ENCODE results near the gene PGM1. TPM values are rescaled to one million over a fixed set of nuclear protein-coding genes. Genes with fewer than 3 reads are reported as not detected.

Gene PGM1
- total RNA-seq, 1 donor from 2014 or later, result 36.9 TPM

GRCh38 chr1:63679589-63679988, 86.4 kb downstream of the PGM1 start:
- Histone ChIP-seq H3K9me3 (ENCODE audit: insufficient read depth, low read depth, low read length) (peaks cover 12% of the 10 kb centered on the region), H2AFZ (ENCODE audit: low read depth, low read length) (no peak overlapping the region), H3K27ac (ENCODE audit: low read depth, low read length) (no peak overlapping the region), H3K79me2 (ENCODE audit: insufficient read depth, low read length) (no peaks in the 10 kb centered on the region), H3K36me3 (ENCODE audit: insufficient read depth, low read length) (no peaks in the 10 kb centered on the region), H3K9ac (ENCODE audit: low read length) (no peak overlapping the region), H3K27me3 (ENCODE audit: insufficient read depth, low read length) (peaks cover 4% of the 10 kb centered on the region), H3K4me3 (ENCODE audit: insufficient read depth, low read depth, low read length) (no peak overlapping the region), H3K4me2 (ENCODE audit: low read length) (no peak overlapping the region), H4K20me1 (ENCODE audit: insufficient read depth, low read length) (no peaks in the 10 kb centered on the region), H3K4me1 (ENCODE audit: insufficient read depth, low read length) (no peaks in the 10 kb centered on the region)
- Mint-ChIP-seq H3K27ac (ENCODE audit: unreplicated experiment) (peak overlapping the region; percentile 22), H3K9me3 (ENCODE audit: unreplicated experiment) (peaks cover 49% of the 10 kb centered on the region), H3K27me3 (ENCODE audit: low read depth, unreplicated experiment) (peaks cover 10% of the 10 kb centered on the region), H3K4me1 (ENCODE audit: low read depth, unreplicated experiment) (peaks cover 2% of the 10 kb centered on the region), H3K36me3 (ENCODE audit: low read depth, unreplicated experiment) (peaks cover 8% of the 10 kb centered on the region), H3K4me3 (ENCODE audit: unreplicated experiment) (no peak overlapping the region)
- no peak for FAIRE-seq
- TF ChIP-seq CTCF (IDR thresholded peaks at IDR 0.05; ENCODE audit: insufficient read depth, low read depth, low read length) (no peak), EZH2 (IDR thresholded peaks at IDR 0.05; ENCODE audit: insufficient read depth, low read length) (no peak)
- no peak for DNase-seq (ENCODE audit: low read depth)

- TF ChIP-seq EZH2 (IDR thresholded peaks at IDR 0.05; ENCODE audit: insufficient read depth, low read length), result no peak
- no peak for TF ChIP-seq CTCF (IDR thresholded peaks at IDR 0.05; ENCODE audit: insufficient read depth, low read depth, low read length)
- H3K27ac ChIP-seq (ENCODE audit: low read depth, low read length), result no peak overlapping the region
These were observed 89.7 kb downstream of the PGM1 start for GRCh38 chr1:63682936-63683335.

GRCh38 chr1:63683759-63684158, 90.5 kb downstream of the PGM1 start:
- Mint-ChIP-seq H3K4me1 (ENCODE audit: low read depth, unreplicated experiment) (peaks cover 11% of the 10 kb centered on the region), H3K9me3 (ENCODE audit: unreplicated experiment) (peaks cover 31% of the 10 kb centered on the region), H3K27me3 (ENCODE audit: low read depth, unreplicated experiment) (peaks cover 1% of the 10 kb centered on the region), H3K4me3 (ENCODE audit: unreplicated experiment) (no peak overlapping the region), H3K27ac (ENCODE audit: unreplicated experiment) (no peak overlapping the region), H3K36me3 (ENCODE audit: low read depth, unreplicated experiment) (peaks cover 5% of the 10 kb centered on the region)
- Histone ChIP-seq H3K4me2 (ENCODE audit: low read length) (no peak overlapping the region), H3K9me3 (ENCODE audit: insufficient read depth, low read depth, low read length) (peaks cover 12% of the 10 kb centered on the region), H3K4me1 (ENCODE audit: insufficient read depth, low read length) (peaks cover 4% of the 10 kb centered on the region), H3K4me3 (ENCODE audit: insufficient read depth, low read depth, low read length) (no peak overlapping the region), H2AFZ (ENCODE audit: low read depth, low read length) (no peak overlapping the region), H3K27ac (ENCODE audit: low read depth, low read length) (no peak overlapping the region), H4K20me1 (ENCODE audit: insufficient read depth, low read length) (no peaks in the 10 kb centered on the region), H3K79me2 (ENCODE audit: insufficient read depth, low read length) (no peaks in the 10 kb centered on the region), H3K9ac (ENCODE audit: low read length) (no peak overlapping the region), H3K27me3 (ENCODE audit: insufficient read depth, low read length) (peaks cover under 1% of the 10 kb centered on the region), H3K36me3 (ENCODE audit: insufficient read depth, low read length) (no peaks in the 10 kb centered on the region)
- no peak for FAIRE-seq
- no peak for DNase-seq (ENCODE audit: low read depth)
- TF ChIP-seq EZH2 (IDR thresholded peaks at IDR 0.05; ENCODE audit: insufficient read depth, low read length), result no peak
- no peak for TF ChIP-seq CTCF (IDR thresholded peaks at IDR 0.05; ENCODE audit: insufficient read depth, low read depth, low read length)

More at GRCh38 chr1:63682936-63683335, 89.7 kb downstream of the PGM1 start:
- Histone ChIP-seq H4K20me1 (ENCODE audit: insufficient read depth, low read length) (no peaks in the 10 kb centered on the region), H3K79me2 (ENCODE audit: insufficient read depth, low read length) (no peaks in the 10 kb centered on the region), H3K36me3 (ENCODE audit: insufficient read depth, low read length) (no peaks in the 10 kb centered on the region), H3K9ac (ENCODE audit: low read length) (no peak overlapping the region), H3K4me1 (ENCODE audit: insufficient read depth, low read length) (peaks cover under 1% of the 10 kb centered on the region), H3K9me3 (ENCODE audit: insufficient read depth, low read depth, low read length) (peaks cover 12% of the 10 kb centered on the region), H2AFZ (ENCODE audit: low read depth, low read length) (no peak overlapping the region), H3K4me2 (ENCODE audit: low read length) (no peak overlapping the region), H3K27me3 (ENCODE audit: insufficient read depth, low read length) (peaks cover under 1% of the 10 kb centered on the region), H3K4me3 (ENCODE audit: insufficient read depth, low read depth, low read length) (no peak overlapping the region)
- FAIRE-seq (no peak), DNase-seq (ENCODE audit: low read depth) (no peak)
- peaks cover 38% of the 10 kb centered on the region for H3K9me3 Mint-ChIP-seq (ENCODE audit: unreplicated experiment)
- peaks cover 2% of the 10 kb centered on the region for H3K4me1 Mint-ChIP-seq (ENCODE audit: low read depth, unreplicated experiment)
- no peaks in the 10 kb centered on the region for H3K27me3 Mint-ChIP-seq (ENCODE audit: low read depth, unreplicated experiment)
- peaks cover 5% of the 10 kb centered on the region for H3K36me3 Mint-ChIP-seq (ENCODE audit: low read depth, unreplicated experiment)
- no peak overlapping the region for H3K27ac Mint-ChIP-seq (ENCODE audit: unreplicated experiment)
- no peak overlapping the region for H3K4me3 Mint-ChIP-seq (ENCODE audit: unreplicated experiment)
